ENCODE results near the gene RASA2. TPM values are rescaled to one million over a fixed set of nuclear protein-coding genes. Genes with fewer than 3 reads are reported as not detected.

The RASA2 gene
- total and polyA plus RNA-seq, 2 of the 8 experiments (the other 6 are each of a cell fraction or from before 2014, with no cell fraction given) = 3.5 to 15.9 TPM

GRCh38 chr3:141511361-141511760, 24.5 kb downstream of the RASA2 start (continued):
- TF ChIP-seq CHD7 (IDR thresholded peaks at IDR 0.05; ENCODE audit: insufficient replicate concordance, low read length) (no peak), TAF7 (optimal IDR thresholded peaks at IDR 0.05; ENCODE audit: borderline replicate concordance, low read depth, low read length) (no peak), GTF2F1 (IDR thresholded peaks at IDR 0.05; ENCODE audit: borderline replicate concordance, low read depth, low read length) (no peak)

All from H1 (cell line).